NB4 (cell line): Measurements from ENCODE around the gene ANKRD34A.

ENCODE experiments used
- CTCF ChIP-seq: IDR thresholded peaks from one replicate; pipeline ENCODE4 v1.5.1; 2012; ENCODE audit warnings: low read depth, low read length
- MYC ChIP-seq: IDR thresholded peaks from 2 replicates; pipeline ENCODE4 v1.6.1; 2011; ENCODE audit warnings: low read depth, low read length
- POLR2A ChIP-seq: IDR thresholded peaks from 2 replicates; pipeline ENCODE4 v1.6.1; 2011; ENCODE audit warnings: mild to moderate bottlenecking; ENCODE audit not compliant: insufficient read length; ENCODE audit errors: extremely low read depth

GRCh38 chr1:145974721-145975120, 10.3 kb upstream of the ANKRD34A start:
- TF ChIP-seq POLR2A (no peak), CTCF (no peak), MYC (no peak)
